Smooth muscle cell (in vitro differentiated cells): Measurements from ENCODE around the gene MBTD1. TPM values are rescaled to one million over a fixed set of nuclear protein-coding genes. Genes with fewer than 3 reads are reported as not detected.
"Not testable (repeated sequence)": the region's sequence is repeated elsewhere in the genome, so short reads cannot be mapped to it uniquely, and the experiment has no call there.

Experiments
- DNase-seq: peaks from one replicate; lab custom pipeline; 2025; ENCODE audit not compliant: unreplicated experiment; lab: John Stamatoyannopoulos, UW
- H2AFZ ChIP-seq: fragments of 200-600 bp; sonication (generic); 2 replicates; pipeline ENCODE4 v1.6.0; 2016; ENCODE audit warnings: antibody characterized with exemption, low read depth, mild to moderate bottlenecking
- H3F3A ChIP-seq: fragments of 200-600 bp; sonication (generic); 2 replicates; pipeline ENCODE4 v1.6.0; 2017; ENCODE audit warnings: antibody characterized with exemption, low read depth
- H3K27ac ChIP-seq: fragments of 200-600 bp; sonication (generic); 2 replicates; pipeline ENCODE4 v1.5.1; 2016; ENCODE audit warnings: low read depth, mild to moderate bottlenecking
- H3K27me3 ChIP-seq: fragments of 200-600 bp; sonication (generic); 2 replicates; pipeline ENCODE4 v1.6.1; 2016; ENCODE audit warnings: low read depth, mild to moderate bottlenecking
- H3K36me3 ChIP-seq: fragments of 200-600 bp; sonication (generic); 2 replicates; pipeline ENCODE4 v1.5.1; 2016; ENCODE audit warnings: low read depth
- H3K4me1 ChIP-seq: fragments of 200-600 bp; sonication (generic); 2 replicates; pipeline ENCODE4 v1.5.1; 2016; ENCODE audit warnings: low read depth
- H3K4me2 ChIP-seq: fragments of 200-600 bp; sonication (generic); 2 replicates; pipeline ENCODE4 v1.6.0; 2016; ENCODE audit warnings: mild to moderate bottlenecking
- H3K4me3 ChIP-seq: fragments of 200-600 bp; sonication (generic); 2 replicates; pipeline ENCODE4 v1.5.1; 2016; ENCODE audit warnings: mild to moderate bottlenecking
- H3K79me2 ChIP-seq: fragments of 200-600 bp; sonication (generic); 2 replicates; pipeline ENCODE4 v1.6.0; 2016; ENCODE audit warnings: low read depth, mild to moderate bottlenecking
- H3K9ac ChIP-seq: fragments of 200-600 bp; sonication (generic); 2 replicates; pipeline ENCODE4 v1.6.0; 2016; ENCODE audit warnings: low read depth
- H3K9me3 ChIP-seq: fragments of 200-600 bp; sonication (generic); replicated peaks from 2 replicates; pipeline ENCODE4 v1.5.1; 2016; ENCODE audit warnings: low read depth
- H4K20me1 ChIP-seq: fragments of 200-600 bp; sonication (generic); 2 replicates; pipeline ENCODE4 v1.6.0; 2016; ENCODE audit warnings: low read depth
- CTCF ChIP-seq: fragments of 200-600 bp; sonication (generic); IDR thresholded peaks from 2 replicates; pipeline ENCODE4 v1.5.1; 2017; ENCODE audit warnings: borderline replicate concordance, mild to moderate bottlenecking, antibody characterized with exemption; ENCODE audit not compliant: insufficient read depth, poor library complexity, severe bottlenecking
- WGBS: methylation state at CpG from one replicate; pipeline ENCODE4 v1.1.7; 2016; ENCODE audit warnings: low lambda C conversion rate; 5-methylcytosine and 5-hydroxymethylcytosine counted together
- polyA plus RNA-seq: library from polyadenylated mRNA; unstranded; fragments of >200 nt; fragmentation: Nextera tagmentation; extraction: Ambion mirVana; gene quantifications from 2 replicates; pipeline ENCODE4 v1.2.1, GENCODE V29; 2016
- total RNA-seq: library from RNA; depleted of rRNA; stranded (reverse); fragments of >200 nt; gene quantifications from 2 replicates; pipeline ENCODE4 v1.2.3, GENCODE V29; 2014

Gene MBTD1
- total and polyA plus RNA-seq, 2 experiments from 2014 or later = 1.3 to 11.3 TPM

- H3K36me3 ChIP-seq = peaks cover 17% of the 10 kb centered on the region
- peaks cover 77% of the 10 kb centered on the region for H4K20me1 ChIP-seq
- H2AFZ ChIP-seq = no peak overlapping the region
- no peak overlapping the region for H3K4me3 ChIP-seq
- H3F3A ChIP-seq = no peaks in the 10 kb centered on the region
- H3K27ac ChIP-seq = no peak overlapping the region
- H3K27me3 ChIP-seq = no peaks in the 10 kb centered on the region
- 94% methylated on average over 6 of the region's 6 CpGs for WGBS
- H3K9me3 ChIP-seq = no peaks in the 10 kb centered on the region
- no peak overlapping the region for H3K9ac ChIP-seq
- no peaks in the 10 kb centered on the region for H3K4me1 ChIP-seq
- TF ChIP-seq CTCF = no peak
- DNase-seq = no peak
- H3K79me2 ChIP-seq = peaks cover 37% of the 10 kb centered on the region
- no peak overlapping the region for H3K4me2 ChIP-seq
Observed at GRCh38 chr17:51269991-51270390, 10.1 kb upstream of the MBTD1 start.

- H3K4me3 ChIP-seq, H3K9me3 ChIP-seq, H3F3A ChIP-seq, H3K9ac ChIP-seq, H3K27ac ChIP-seq, H3K27me3 ChIP-seq, H3K4me2 ChIP-seq, H2AFZ ChIP-seq, H3K4me1 ChIP-seq, DNase-seq: not testable (repeated sequence)
- Histone ChIP-seq H3K36me3 (peaks cover 11% of the 10 kb centered on the region), H4K20me1 (peaks cover 56% of the 10 kb centered on the region), H3K79me2 (peaks cover 50% of the 10 kb centered on the region)
- WGBS = 98% methylated on average over 3 of the region's 4 CpGs
Observed at GRCh38 chr17:51264466-51264865, 4.6 kb upstream of the MBTD1 start.

- Histone ChIP-seq H3K27ac (peak overlapping the region; percentile 29), H3K27me3 (no peaks in the 10 kb centered on the region), H3K4me3 (no peak overlapping the region), H3K9me3 (no peaks in the 10 kb centered on the region), H4K20me1 (peaks cover 53% of the 10 kb centered on the region), H3K79me2 (peaks cover 62% of the 10 kb centered on the region), H3K36me3 (peaks cover 6% of the 10 kb centered on the region), H3K9ac (no peak overlapping the region), H3K4me2 (no peak overlapping the region), H2AFZ (no peak overlapping the region), H3K4me1 (peaks cover 17% of the 10 kb centered on the region), H3F3A (no peaks in the 10 kb centered on the region)
- no peak for TF ChIP-seq CTCF
- 83% methylated on average over 3 of the region's 3 CpGs for WGBS
- no peak for DNase-seq
Observed at GRCh38 chr17:51263006-51263405, 3.2 kb upstream of the MBTD1 start.

- Histone ChIP-seq H3K79me2 (peaks cover 72% of the 10 kb centered on the region), H2AFZ (peak overlapping the region; percentile 93), H3K4me3 (peak overlapping the region; percentile 92), H3K4me1 (peaks cover 27% of the 10 kb centered on the region), H3F3A (no peaks in the 10 kb centered on the region), H3K27me3 (no peaks in the 10 kb centered on the region), H3K9ac (peak overlapping the region; percentile 98), H3K27ac (peak overlapping the region; percentile 99), H4K20me1 (peaks cover 51% of the 10 kb centered on the region), H3K9me3 (no peaks in the 10 kb centered on the region), H3K36me3 (no peaks in the 10 kb centered on the region), H3K4me2 (peak overlapping the region; percentile 95)
- 19% methylated on average over 32 of the region's 42 CpGs for WGBS
- no peak for DNase-seq
- TF ChIP-seq CTCF = no peak
Observed at GRCh38 chr17:51261024-51261963, 1.4 kb upstream of the MBTD1 start.
